Keratinocyte (primary cell): Measurements from ENCODE around the gene SRSF4. TPM values are rescaled to one million over a fixed set of nuclear protein-coding genes. Genes with fewer than 3 reads are reported as not detected.

Experiments
- DNase-seq: peaks from one replicate; pipeline ENCODE4 v3.0.0-alpha.2; 2011; ENCODE audit warnings: low read depth, missing footprints, low spot score
- FAIRE-seq: peaks from 2 replicates; lab custom pipeline; 2011; peaks lifted over from hg19 to GRCh38; lab: Jason Lieb, UNC
- H2AFZ ChIP-seq: 2 replicates; pipeline ENCODE4 v1.6.0; 2012; ENCODE audit warnings: low read length, control low read depth, inconsistent platforms; ENCODE audit not compliant: control insufficient read depth
- H3K27ac ChIP-seq: 2 replicates; pipeline ENCODE4 v1.5.1; 2011; ENCODE audit warnings: low read length; ENCODE audit not compliant: control insufficient read depth, insufficient read depth
- H3K27me3 ChIP-seq: 3 replicates; pipeline ENCODE4 v1.6.0; 2011; ENCODE audit warnings: low read length; ENCODE audit not compliant: control insufficient read depth, insufficient read depth; ENCODE audit errors: extremely low read depth
- H3K36me3 ChIP-seq, 2 experiments: 2 replicates in 1 of 2; 3 replicates in 1 of 2; pipeline ENCODE4 v1.5.1; 2011; ENCODE audit warnings: low read length in 2 of 2, mild to moderate bottlenecking in 1 of 2; ENCODE audit not compliant: control insufficient read depth in 2 of 2, insufficient read depth in 2 of 2; ENCODE audit errors: extremely low read depth in 1 of 2
- H3K4me1 ChIP-seq: 3 replicates; pipeline ENCODE4 v1.5.1; 2011; ENCODE audit warnings: low read length; ENCODE audit not compliant: control insufficient read depth, insufficient read depth; ENCODE audit errors: extremely low read depth
- H3K4me2 ChIP-seq: 3 replicates; pipeline ENCODE4 v1.6.0; 2011; ENCODE audit warnings: low read depth, low read length; ENCODE audit not compliant: control insufficient read depth, insufficient read depth; ENCODE audit errors: extremely low read depth
- H3K4me3 ChIP-seq, 3 experiments: fragments of 200-600 bp in 1 of 3; sonication (generic) in 1 of 3; 2 replicates in 2 of 3; 3 replicates in 1 of 3; pipeline ENCODE4 v1.5.1; 2011 to 2016; ENCODE audit warnings: low read length in 3 of 3, mild to moderate bottlenecking in 3 of 3, control low read depth in 2 of 3, inconsistent platforms in 1 of 3, low read depth in 1 of 3, mixed read lengths in 1 of 3, mixed run types in 1 of 3, moderate library complexity in 1 of 3; ENCODE audit not compliant: control insufficient read depth in 2 of 3, insufficient read depth in 2 of 3; ENCODE audit errors: extremely low read depth in 1 of 3
- H3K79me2 ChIP-seq: 2 replicates; pipeline ENCODE4 v1.6.0; 2012; ENCODE audit warnings: low read length; ENCODE audit not compliant: control insufficient read depth, insufficient read depth
- H3K9ac ChIP-seq: 3 replicates; pipeline ENCODE4 v1.6.0; 2011; ENCODE audit warnings: low read length; ENCODE audit not compliant: control insufficient read depth, insufficient read depth; ENCODE audit errors: extremely low read depth
- H3K9me1 ChIP-seq: 3 replicates; pipeline ENCODE4 v1.6.0; 2011; ENCODE audit warnings: low read length; ENCODE audit not compliant: control insufficient read depth, insufficient read depth; ENCODE audit errors: extremely low read depth
- H3K9me3 ChIP-seq: 2 replicates; pipeline ENCODE4 v1.5.1; 2012; ENCODE audit warnings: low read depth, low read length; ENCODE audit not compliant: control insufficient read depth
- H4K20me1 ChIP-seq: 3 replicates; pipeline ENCODE4 v1.6.0; 2011; ENCODE audit warnings: low read length; ENCODE audit not compliant: control insufficient read depth, insufficient read depth; ENCODE audit errors: extremely low read depth
- CTCF ChIP-seq, 3 experiments: IDR thresholded peaks in 1 of 3; conservative IDR thresholded peaks in 1 of 3; optimal IDR thresholded peaks in 1 of 3; 2 replicates in 2 of 3; 3 replicates in 1 of 3; pipeline versions ENCODE3 to v1.5.1; 2011; ENCODE audit warnings: low read length in 3 of 3, mild to moderate bottlenecking in 3 of 3, moderate library complexity in 2 of 3, control low read depth in 1 of 3, inconsistent platforms in 1 of 3; ENCODE audit not compliant: insufficient read depth in 2 of 3; ENCODE audit errors: extremely low read depth in 1 of 3
- EZH2 ChIP-seq: IDR thresholded peaks from one replicate; pipeline ENCODE4 v1.6.1; 2012; ENCODE audit warnings: inconsistent platforms, mild to moderate bottlenecking, low read length, moderate library complexity
- dilution Hi-C: fragments of 300-500 bp; cut with MboI; formaldehyde crosslinking; loops from one replicate; pipeline ENCODE4 v1.7.0; 2020; ENCODE audit warnings: low sequenced_read_pairs; ENCODE audit not compliant: extremely low pct_ligation_motif_present
- polyA plus RNA-seq, 5 experiments: library from polyadenylated mRNA; depleted of rRNA in 3 of 5; stranded (reverse) in 3 of 5; stranded (forward) in 1 of 5; unstranded in 1 of 5; fragments of >200 nt; gene quantifications; 1 replicate in 1 of 5; 2 replicates in 3 of 5; 3 replicates in 1 of 5; pipeline versions ENCODE4 v1.2.1 to v1.2.3, GENCODE V29; 2011 to 2012; ENCODE audit warnings: missing spikeins in 2 of 5, low read depth in 1 of 5, low replicate concordance in 1 of 5

Gene SRSF4
- polyA plus RNA-seq, 1 donor (not counting 4 experiments of a cell fraction or from before 2014, with no cell fraction given): 51.0 TPM

GRCh38 chr1:29176576-29176975, 5.1 kb downstream of the SRSF4 start:
- Histone ChIP-seq H3K9ac (no peak overlapping the region), H4K20me1 (peaks cover 38% of the 10 kb centered on the region), H3K9me3 (no peaks in the 10 kb centered on the region), H2AFZ (no peak overlapping the region), H3K79me2 (peaks cover 97% of the 10 kb centered on the region), H3K36me3 (peaks cover 6 to 19% of the 10 kb centered on the region in 2 experiments), H3K4me3 (no peak overlapping the region), H3K4me2 (no peak overlapping the region), H3K4me1 (peaks cover 23% of the 10 kb centered on the region), H3K27ac (no peak overlapping the region), H3K9me1 (peaks cover 3% of the 10 kb centered on the region), H3K27me3 (no peaks in the 10 kb centered on the region)
- dilution Hi-C loops: no loop called here
- FAIRE-seq (no peak), DNase-seq (no peak)
- no peak for TF ChIP-seq CTCF (optimal IDR thresholded peaks at IDR 0.05 in 1 of 3, IDR thresholded peaks at IDR 0.05 in 1 of 3, conservative IDR thresholded peaks at IDR 0.05 in 1 of 3; ENCODE audit: extremely low read depth in 1 of 3, insufficient read depth in 2 of 3, low read length in 3 of 3)
- no peak for TF ChIP-seq EZH2

- no peak for DNase-seq
- H3K27ac ChIP-seq: no peak overlapping the region
- H3K9me3 ChIP-seq: no peaks in the 10 kb centered on the region
- TF ChIP-seq EZH2 (no peak), CTCF (optimal IDR thresholded peaks at IDR 0.05 in 1 of 3, IDR thresholded peaks at IDR 0.05 in 1 of 3, conservative IDR thresholded peaks at IDR 0.05 in 1 of 3; ENCODE audit: extremely low read depth in 1 of 3, insufficient read depth in 2 of 3, low read length in 3 of 3) (no peak)
- H3K36me3 ChIP-seq: peaks cover 5 to 9% of the 10 kb centered on the region in 2 experiments
- H4K20me1 ChIP-seq: peaks cover 31% of the 10 kb centered on the region
- H3K9ac ChIP-seq: no peak overlapping the region
- no peak overlapping the region for H3K4me2 ChIP-seq
- no peak overlapping the region for H3K4me3 ChIP-seq
- no peaks in the 10 kb centered on the region for H3K27me3 ChIP-seq
- peaks cover 8% of the 10 kb centered on the region for H3K9me1 ChIP-seq
- H2AFZ ChIP-seq: no peak overlapping the region
- FAIRE-seq: no peak
- peaks cover under 1% of the 10 kb centered on the region for H3K4me1 ChIP-seq
- dilution Hi-C loops: no loop called here
- H3K79me2 ChIP-seq: peaks cover 98% of the 10 kb centered on the region
These were observed 9.2 kb downstream of the SRSF4 start for GRCh38 chr1:29172415-29172939.
